GM19452 (cell line): ENCODE results near the gene DSC2.

ENCODE experiments used
- ATAC-seq: cut with Tn5 transposase; IDR thresholded peaks from one replicate; pipeline ENCODE4 v1.9.1; 2021; ENCODE audit not compliant: unreplicated experiment

Gene DSC2

DNA sequence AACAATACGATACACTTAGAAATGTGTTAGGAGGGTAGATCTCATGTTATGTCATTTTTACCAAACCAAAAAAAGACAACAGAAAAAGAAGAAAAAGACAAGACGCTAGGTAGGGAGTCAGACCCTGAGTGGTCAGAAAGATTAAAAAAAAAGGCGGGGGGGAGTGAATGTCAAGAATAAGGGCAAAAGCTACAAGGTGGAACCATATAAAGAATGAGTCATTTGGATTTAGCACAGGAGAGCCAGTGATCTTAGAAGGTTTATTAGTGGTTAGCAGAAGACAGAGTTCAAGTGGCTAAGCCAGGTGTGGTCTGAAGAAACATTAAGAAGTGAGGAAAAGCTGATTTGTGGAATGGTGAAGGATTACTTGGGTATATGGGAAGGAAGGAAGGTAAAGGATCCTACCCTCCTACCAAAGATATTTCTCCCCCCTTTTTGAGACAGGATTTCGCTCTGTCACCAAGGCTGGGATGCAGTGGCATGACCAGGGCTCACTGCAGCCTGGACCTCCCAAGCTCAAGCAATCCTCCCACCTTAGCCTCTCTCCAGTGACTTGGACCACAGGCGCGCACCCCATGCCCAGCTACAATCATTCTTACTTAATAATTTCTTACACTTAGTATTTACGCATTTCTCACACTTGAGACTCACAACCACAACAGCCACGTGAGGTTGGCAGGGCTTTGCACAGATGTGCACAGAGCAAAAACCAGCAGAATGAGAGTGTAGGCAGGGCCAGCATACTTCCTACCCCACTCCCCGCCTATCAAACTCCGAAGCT lies 2.6 kb downstream of the DSC2 start:
- ATAC-seq, result no peak

DNA sequence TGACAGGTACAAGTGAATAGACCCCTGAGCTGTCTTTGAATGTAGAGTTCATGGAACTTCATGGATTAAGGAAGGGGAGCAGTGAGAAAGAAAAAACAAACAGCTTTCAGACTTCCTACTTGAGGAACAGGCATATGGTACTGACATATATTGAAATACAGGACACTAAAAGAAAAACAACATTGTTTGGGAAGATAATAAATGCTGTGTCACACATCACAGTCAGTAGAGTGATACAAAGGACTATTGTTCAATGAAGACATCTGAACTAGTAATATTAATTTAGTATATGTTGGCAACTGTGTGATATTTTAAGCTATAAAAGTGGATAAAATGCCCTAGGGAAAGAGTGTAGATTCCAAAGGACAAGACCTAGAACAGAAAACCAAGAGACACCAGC lies 3.3 kb downstream of the DSC2 start:
- no peak for ATAC-seq

DNA sequence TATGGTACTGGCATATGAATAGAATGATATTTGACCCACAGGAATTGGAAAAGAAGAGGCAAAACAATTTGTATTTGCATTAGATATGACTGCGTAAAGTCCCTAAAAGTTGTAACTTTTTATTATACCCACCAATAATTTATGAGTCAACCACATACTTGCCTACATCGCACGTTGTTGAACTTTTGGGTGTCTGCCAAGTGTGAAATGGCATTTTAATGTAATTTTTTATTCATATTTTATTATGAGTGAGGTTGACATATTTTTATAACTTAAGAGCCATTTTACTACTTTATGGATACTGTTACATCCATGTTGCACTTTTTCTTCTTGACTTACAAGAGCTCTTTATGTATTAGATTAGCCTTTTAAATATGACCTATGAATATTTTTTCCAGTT lies 4.6 kb downstream of the DSC2 start:
- ATAC-seq, result no peak

- ATAC-seq, result no peak
Measured at GRCh38 chr18:31093880-31094279, 8.3 kb downstream of the DSC2 start.

DNA sequence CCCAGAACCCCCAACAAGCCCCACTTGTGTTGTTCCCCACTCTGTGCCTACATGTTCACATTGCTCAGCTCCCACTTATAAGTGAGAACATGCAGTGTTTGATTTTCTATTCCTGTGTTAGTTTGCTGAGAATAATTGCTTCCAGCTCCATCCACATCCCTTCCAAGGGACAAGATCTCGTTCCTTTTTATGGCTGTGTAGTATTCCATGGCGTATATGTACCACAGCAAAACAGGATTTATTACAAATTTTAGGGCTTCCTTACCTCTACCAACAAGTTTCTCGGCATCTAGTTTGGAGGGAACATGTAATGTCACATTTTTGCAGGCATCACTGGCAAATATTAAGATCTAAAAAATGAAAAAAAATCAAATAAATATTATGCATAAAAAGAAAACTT lies 8.9 kb downstream of the DSC2 start:
- ATAC-seq, result no peak

DNA sequence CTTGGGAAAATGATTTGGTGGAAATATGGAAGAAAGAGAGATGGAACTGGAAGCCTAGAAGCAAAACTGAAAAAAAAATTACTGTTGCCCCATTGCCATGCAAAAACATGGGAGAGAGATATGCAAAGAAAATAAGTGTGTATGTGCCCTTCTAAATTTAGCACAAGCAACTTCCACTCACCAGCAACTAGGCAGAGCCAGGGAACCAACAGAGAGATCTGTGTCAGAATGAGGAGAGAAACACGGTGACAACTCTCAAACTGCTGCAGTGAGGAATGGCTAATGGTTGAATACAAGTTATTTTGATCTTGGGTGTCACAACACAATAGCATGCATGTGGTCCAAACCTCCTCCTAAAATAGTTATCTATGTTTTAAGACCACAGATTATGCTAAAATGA lies 10.9 kb downstream of the DSC2 start:
- no peak for ATAC-seq

- no peak for ATAC-seq
Measured at GRCh38 chr18:31088532-31088931, 13.7 kb downstream of the DSC2 start.

DNA sequence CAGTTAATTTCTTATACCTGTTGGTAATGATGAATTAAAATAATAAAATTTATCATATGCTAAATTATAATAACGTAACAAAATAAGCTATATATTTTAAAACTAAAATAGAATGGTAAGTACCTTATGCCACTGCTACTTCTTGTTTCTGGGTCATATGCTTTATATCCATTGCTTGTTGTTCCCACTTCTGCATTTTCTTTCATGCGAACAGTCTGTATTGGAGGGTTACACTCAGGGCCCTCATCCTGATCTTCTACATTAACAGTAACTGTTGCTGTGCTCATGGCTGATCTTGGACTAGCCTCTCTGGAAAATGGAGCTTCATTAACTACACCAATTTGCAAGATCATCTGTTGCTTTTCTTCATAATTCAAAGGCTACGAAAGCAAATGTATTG lies 22.2 kb downstream of the DSC2 start:
- no peak for ATAC-seq

GRCh38 chr18:31077878-31078277 lies 24.3 kb downstream of the DSC2 start:
- no peak for ATAC-seq

GRCh38 chr18:31072175-31072574 lies 30.0 kb downstream of the DSC2 start:
- ATAC-seq, result no peak

DNA sequence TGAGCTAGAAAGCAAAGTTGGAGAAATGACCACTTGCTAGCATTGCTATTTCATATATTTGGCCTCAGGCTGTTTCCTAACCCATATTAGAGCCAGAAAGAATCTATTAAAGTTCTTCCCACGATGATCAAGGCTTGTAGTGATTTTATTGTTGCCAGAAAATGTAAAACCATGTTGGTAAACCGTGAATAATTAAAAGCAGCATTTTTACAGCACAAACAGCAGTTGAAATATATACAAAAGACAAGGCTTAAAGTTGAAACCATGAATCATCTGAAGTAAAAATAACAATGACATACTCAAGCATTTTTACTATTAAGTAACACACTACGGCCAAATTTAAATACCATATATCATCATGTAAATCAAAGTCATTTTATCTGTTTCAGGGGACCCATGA lies 32.0 kb downstream of the DSC2 start:
- ATAC-seq, result no peak

- ATAC-seq, result no peak
Measured at GRCh38 chr18:31066266-31066665, 36.0 kb downstream of the DSC2 start.

GRCh38 chr18:31065036-31065773 lies 37.0 kb downstream of the DSC2 start:
- no peak for ATAC-seq

- ATAC-seq, result no peak
Measured at GRCh38 chr18:31064130-31064529, 38.1 kb downstream of the DSC2 start.

DNA sequence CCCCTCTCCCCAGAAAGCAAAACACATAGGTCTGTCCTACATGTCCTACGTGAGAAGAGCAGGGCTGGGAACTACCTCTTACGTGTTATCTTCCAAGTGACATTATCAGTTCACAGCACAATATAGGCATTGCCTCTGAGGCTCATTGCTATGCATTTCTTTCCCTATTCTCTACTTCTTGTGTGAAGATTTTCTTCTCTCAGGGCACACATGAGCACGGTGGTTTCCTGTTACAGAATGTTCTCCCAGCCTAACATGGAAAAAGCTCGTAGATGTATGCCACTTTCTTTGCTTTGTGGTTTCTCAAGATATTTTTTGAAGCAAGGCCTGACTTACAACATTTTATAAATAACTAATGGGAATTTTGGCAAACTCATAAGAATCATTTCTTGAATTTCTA lies 40.3 kb downstream of the DSC2 start:
- no peak for ATAC-seq

DNA sequence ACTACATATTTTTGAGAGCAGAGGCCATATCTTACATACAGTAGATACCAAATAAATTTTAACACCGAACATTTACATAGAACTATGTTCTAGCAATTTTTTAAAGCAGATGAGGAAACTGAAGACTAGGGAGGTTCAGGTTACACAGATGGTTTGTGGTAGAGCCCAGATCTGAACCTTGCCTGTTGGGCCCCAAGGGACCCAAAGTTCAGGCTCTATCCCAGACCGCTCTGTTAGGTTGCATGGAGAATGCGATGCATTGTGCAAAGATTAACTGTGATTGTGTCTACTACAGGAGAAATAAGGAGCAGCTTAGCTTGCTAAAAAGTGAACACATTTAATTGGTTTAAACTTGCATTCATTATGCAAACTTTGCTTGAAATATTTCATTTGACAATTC lies 43.3 kb downstream of the DSC2 start:
- ATAC-seq, result no peak

DNA sequence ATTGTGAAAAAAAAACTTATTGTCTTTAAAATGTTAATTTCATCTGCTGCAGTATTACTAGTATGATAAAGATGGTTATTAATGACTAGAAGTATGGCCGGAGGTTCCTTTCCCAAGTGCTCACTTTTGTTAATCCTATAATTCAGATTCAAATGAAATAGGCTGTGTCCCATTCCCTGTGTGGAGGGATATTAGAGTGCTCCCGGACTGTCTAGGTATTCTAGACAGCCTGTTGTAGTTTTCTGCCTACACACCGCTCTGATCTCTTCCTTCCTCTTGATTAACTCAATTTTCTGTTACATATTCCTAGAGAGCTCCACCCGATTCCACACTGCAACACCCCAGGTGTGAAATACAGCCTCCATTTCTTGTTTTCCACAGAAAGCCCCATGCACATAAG lies 44.3 kb downstream of the DSC2 start:
- no peak for ATAC-seq

DNA sequence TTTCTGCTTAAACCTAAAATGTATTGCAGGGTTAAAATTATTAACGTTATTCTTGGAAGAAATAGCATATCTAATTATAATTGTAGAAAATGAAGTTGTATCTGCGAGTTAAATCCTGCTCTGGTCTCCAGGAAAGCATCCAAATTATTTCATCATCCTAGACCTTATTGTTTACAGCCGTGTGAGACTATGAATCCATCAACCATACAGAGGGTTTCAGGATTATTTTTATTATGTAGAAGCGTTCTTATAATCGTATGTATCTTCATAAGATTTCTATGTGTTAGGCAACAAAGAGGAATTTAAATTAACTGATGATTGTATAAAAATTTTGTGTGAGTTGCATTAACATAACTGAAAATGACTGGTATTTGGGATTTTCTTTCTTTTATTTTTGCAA lies 45.2 kb downstream of the DSC2 start:
- no peak for ATAC-seq

- no peak for ATAC-seq
Measured at GRCh38 chr18:31056296-31056695, 45.9 kb downstream of the DSC2 start.

GRCh38 chr18:31050635-31051034 lies 51.6 kb downstream of the DSC2 start:
- no peak for ATAC-seq

DNA sequence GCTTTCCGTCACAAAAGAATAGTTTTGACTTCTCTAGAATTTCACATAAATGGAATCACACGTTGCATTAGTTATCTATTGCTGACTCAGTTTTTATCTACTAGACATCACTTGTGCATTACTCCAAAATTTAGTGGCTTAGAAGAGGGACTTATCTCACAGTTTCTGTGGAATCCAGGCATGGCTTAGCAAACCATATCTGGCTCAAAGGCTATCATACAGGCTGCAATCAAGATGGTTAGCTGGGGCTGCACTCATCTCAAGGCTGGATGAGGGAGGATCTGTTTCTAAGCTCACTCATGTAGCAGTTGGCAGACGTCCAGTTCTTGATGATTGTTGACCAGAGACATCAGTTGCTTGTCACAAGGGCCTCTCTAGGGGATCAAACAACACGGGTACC lies 53.0 kb downstream of the DSC2 start:
- no peak for ATAC-seq

GRCh38 chr18:31048216-31048615 lies 54.0 kb downstream of the DSC2 start:
- no peak for ATAC-seq

DNA sequence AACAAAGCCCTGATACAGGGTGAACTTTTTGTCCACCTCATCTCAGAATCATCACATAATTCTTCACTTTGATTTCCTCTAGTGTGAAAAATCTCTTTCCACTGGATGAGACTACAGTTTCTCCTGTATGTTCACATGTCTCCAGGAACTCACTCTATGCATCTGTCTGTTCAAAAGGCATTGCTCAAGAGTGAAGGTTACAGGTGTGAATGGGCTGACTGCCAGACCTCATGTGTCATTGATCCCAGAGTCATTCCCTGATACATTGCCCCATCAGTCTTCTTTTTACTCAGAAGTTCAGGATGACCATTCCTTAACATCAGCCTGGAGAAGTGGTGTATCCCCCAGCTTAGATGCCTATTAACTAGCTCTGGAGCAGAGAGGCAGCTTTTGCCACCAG lies 55.3 kb downstream of the DSC2 start:
- ATAC-seq, result no peak
